Transverse colon (tissue), 4 donors: ENCODE measurements around the gene NECTIN2. TPM values are rescaled to one million over a fixed set of nuclear protein-coding genes. Genes with fewer than 3 reads are reported as not detected.

Experiments used
- DNase-seq: peaks from one replicate; pipeline ENCODE4 v3.0.0-alpha.2; 2019
- H3K27ac ChIP-seq, 4 donors: fragments of 200-600 bp; sonication (generic); 2 replicates each; pipeline ENCODE4 v1.5.1; 2016 to 2018; ENCODE audit warnings: inconsistent platforms in 4 of 4
- H3K27me3 ChIP-seq: fragments of 200-600 bp; sonication (generic); 2 replicates; pipeline ENCODE4 v1.5.1; 2017; ENCODE audit warnings: inconsistent platforms
- H3K36me3 ChIP-seq, 4 donors: fragments of 200-600 bp; sonication (generic); 2 replicates each; pipeline ENCODE4 v1.5.1; 2017 to 2019; ENCODE audit warnings: inconsistent platforms in 4 of 4
- H3K4me1 ChIP-seq, 4 donors: fragments of 200-600 bp; sonication (generic); 2 replicates each; pipeline ENCODE4 v1.5.1; 2017 to 2020; ENCODE audit warnings: inconsistent platforms in 4 of 4
- H3K4me3 ChIP-seq, 4 donors: fragments of 200-600 bp; sonication (generic); 1 replicate in 1 of 4; 2 replicates in 3 of 4; pipeline versions ENCODE4 v1.5.1 to v1.6.1; 2017 to 2019; ENCODE audit warnings: inconsistent platforms in 4 of 4
- H3K9me3 ChIP-seq, 2 donors: fragments of 200-600 bp; sonication (generic); 2 replicates each; pipeline ENCODE4 v1.5.1; 2017 to 2019; ENCODE audit warnings: inconsistent platforms in 2 of 2
- CTCF ChIP-seq, 5 experiments: fragments of 200-600 bp in 3 of 5; fragments of 450-650 bp in 2 of 5; sonication (generic) in 3 of 5; IDR thresholded peaks; 1 replicate in 2 of 5; 2 replicates in 3 of 5; pipeline ENCODE4 v1.5.1; 2016 to 2017; ENCODE audit warnings: antibody characterized with exemption in 5 of 5, inconsistent platforms in 3 of 5, mild to moderate bottlenecking in 2 of 5, moderate library complexity in 1 of 5
- EP300 ChIP-seq: sonication (generic); formaldehyde crosslinking; IDR thresholded peaks from one replicate; pipeline ENCODE4 v1.6.1; 2017; ENCODE audit warnings: antibody characterized with exemption, low read depth
- POLR2A ChIP-seq: fragments of 450-650 bp; IDR thresholded peaks from one replicate; pipeline ENCODE4 v1.6.1; 2016; ENCODE audit warnings: antibody characterized with exemption, mild to moderate bottlenecking, moderate library complexity
- POLR2AphosphoS5 ChIP-seq, 3 donors: sonication (generic); formaldehyde crosslinking; IDR thresholded peaks; one replicate each; pipeline ENCODE4 v1.6.1; 2016; ENCODE audit warnings: antibody characterized with exemption in 3 of 3
- WGBS, 2 donors: methylation state at CpG; one replicate each; pipeline ENCODE4 v1.1.5; 2018; ENCODE audit warnings: low coverage in 1 of 2; 5-methylcytosine and 5-hydroxymethylcytosine counted together
- in situ Hi-C, 4 donors: fragments of 200-750 bp; cut with MboI; loops; one replicate each; pipeline versions ENCODE4 v1.15.0 to v1.15.1; 2017; ENCODE audit warnings: low sequenced_read_pairs in 3 of 4, low pct_ligation_motif_present in 1 of 4, low pct_unique_long_range_greater_than_20kb in 1 of 4
- intact Hi-C: fragments of 100-400 bp; cut with DNase I; formaldehyde crosslinking; loops from one replicate; pipeline ENCODE4 v1.15.1; 2023; ENCODE audit warnings: low total_unique reads
- total RNA-seq, 4 donors: library from RNA; depleted of rRNA; stranded (reverse); fragments of >200 nt; gene quantifications; one replicate each; pipeline ENCODE4 v1.1.0, GENCODE V29; 2016

The NECTIN2 gene
- total RNA-seq, 4 donors from 2014 or later = 93.7 to 147 (median 125) TPM

GRCh38 chr19:44930088-44930487, 84.0 kb downstream of the NECTIN2 start:
- intact Hi-C loops (no loop called here), in situ Hi-C loops (no loop called here)
- TF ChIP-seq CTCF (IDR thresholded peaks at IDR 0.05) (no peak), POLR2A (no peak), POLR2AphosphoS5 (IDR thresholded peaks at IDR 0.05) (no peak), EP300 (no peak)
- H3K36me3 ChIP-seq = no peaks in the 10 kb centered on the region
- H3K4me3 ChIP-seq = no peak overlapping the region
- no peak overlapping the region for H3K27ac ChIP-seq
- no peak for DNase-seq
- H3K27me3 ChIP-seq = no peaks in the 10 kb centered on the region
- 90 to 92% methylated on average over 4 to 7 of the region's 7 CpGs for WGBS, 2 donors
- peaks cover 0 to 21% (median 5%) of the 10 kb centered on the region in 4 donors for H3K4me1 ChIP-seq
- no peaks in the 10 kb centered on the region for H3K9me3 ChIP-seq

GRCh38 chr19:44931541-44931940, 85.4 kb downstream of the NECTIN2 start:
- Histone ChIP-seq H3K27ac (no peak overlapping the region), H3K36me3 (no peaks in the 10 kb centered on the region), H3K27me3 (no peaks in the 10 kb centered on the region), H3K9me3 (no peaks in the 10 kb centered on the region), H3K4me1 (peaks cover 0 to 17% (median 2%) of the 10 kb centered on the region in 4 donors), H3K4me3 (no peak overlapping the region)
- WGBS, 2 donors = 81 to 85% methylated on average over 4 of the region's 4 CpGs
- intact Hi-C loops (no loop called here), in situ Hi-C loops (no loop called here)
- no peak for DNase-seq
- TF ChIP-seq POLR2A (no peak), CTCF (IDR thresholded peaks at IDR 0.05) (no peak), EP300 (no peak), POLR2AphosphoS5 (IDR thresholded peaks at IDR 0.05) (no peak)

Other genes starting within 250 kb of the NECTIN2 start
- gene IGSF23, start 232.7 kb upstream of the NECTIN2 start, total RNA-seq = not detected
- 10 to 100 TPM; 26.2 to 49.0 (median 33.3) TPM for gene PVR, start 202.4 kb upstream of the NECTIN2 start, total RNA-seq
- gene CEACAM19, start 174.8 kb upstream of the NECTIN2 start, total RNA-seq = 10 to 100 TPM in 2 of 4 donors, 1 to 10 TPM in 2; 3.8 to 19.1 (median 9.9) TPM
- gene CEACAM16, start 147.1 kb upstream of the NECTIN2 start, total RNA-seq = not detected
- 100 to 1,000 TPM in 1 of 4 donors, 10 to 100 TPM in 3; 43.8 to 181 (median 69.5) TPM for gene BCL3, start 97.6 kb upstream of the NECTIN2 start, total RNA-seq
- 100 to 1,000 TPM in 3 of 4 donors, 10 to 100 TPM in 1; 96.1 to 210 (median 145) TPM for gene CBLC, start 68.4 kb upstream of the NECTIN2 start, total RNA-seq
- gene BCAM, start 37.2 kb upstream of the NECTIN2 start, total RNA-seq = 10 to 100 TPM in 3 of 4 donors, 1 to 10 TPM in 1; 7.9 to 95.1 (median 23.1) TPM
- gene TOMM40, start 45.0 kb downstream of the NECTIN2 start, total RNA-seq = 100 to 1,000 TPM in 1 of 4 donors, 10 to 100 TPM in 3; 36.0 to 101 (median 53.8) TPM
- 100 to 1,000 TPM in 2 of 4 donors, 10 to 100 TPM in 2; 72.2 to 214 (median 132) TPM for gene APOE, start 59.5 kb downstream of the NECTIN2 start, total RNA-seq
- gene APOC1, start 68.3 kb downstream of the NECTIN2 start, total RNA-seq = 10 to 100 TPM in 3 of 4 donors, not detected in 1; 10.8 to 48.4 (median 34.8) TPM
- gene APOC4, start 95.9 kb downstream of the NECTIN2 start, total RNA-seq = not detected
- under 1 TPM in 1 of 4 donors, not detected in 3; 0.68 TPM for gene APOC2, start 99.8 kb downstream of the NECTIN2 start, total RNA-seq
- gene CLPTM1, start 109.1 kb downstream of the NECTIN2 start, total RNA-seq = 10 to 100 TPM; 65.3 to 94.6 (median 79.8) TPM
- 10 to 100 TPM; 11.9 to 58.4 (median 34.8) TPM for gene RELB, start 155.2 kb downstream of the NECTIN2 start, total RNA-seq
- gene CLASRP, start 192.7 kb downstream of the NECTIN2 start, total RNA-seq = 100 to 1,000 TPM in 2 of 4 donors, 10 to 100 TPM in 2; 82.6 to 382 (median 100) TPM
- gene ZNF296, start 230.2 kb downstream of the NECTIN2 start, total RNA-seq = 1 to 10 TPM in 3 of 4 donors, under 1 TPM in 1; 0.75 to 5.8 (median 3.5) TPM
- gene GEMIN7, start 233.0 kb downstream of the NECTIN2 start, total RNA-seq = 10 to 100 TPM in 3 of 4 donors, 1 to 10 TPM in 1; 3.0 to 21.1 (median 15.9) TPM
- 10 to 100 TPM; 31.1 to 92.5 (median 45.2) TPM for gene PPP1R37, start 246.9 kb downstream of the NECTIN2 start, total RNA-seq